Testis (tissue), 2 donors: Measurements from ENCODE around the gene PHF2.

Experiments
- POLR2A ChIP-seq: fragments of 450-650 bp; IDR thresholded peaks from one replicate; pipeline ENCODE4 v1.6.1; 2017; ENCODE audit warnings: antibody characterized with exemption, mild to moderate bottlenecking, moderate library complexity
- TF ChIP-seq, protein P1 (sequence below), 3 experiments: fragments of 450-650 bp in 2 of 3; fragments of 200-600 bp in 1 of 3; sonication (generic) in 1 of 3; IDR thresholded peaks; one replicate each; pipeline ENCODE4 v1.5.1; 2016 to 2019; ENCODE audit warnings: antibody characterized with exemption in 3 of 3, mild to moderate bottlenecking in 2 of 3, moderate library complexity in 1 of 3

DNA sequence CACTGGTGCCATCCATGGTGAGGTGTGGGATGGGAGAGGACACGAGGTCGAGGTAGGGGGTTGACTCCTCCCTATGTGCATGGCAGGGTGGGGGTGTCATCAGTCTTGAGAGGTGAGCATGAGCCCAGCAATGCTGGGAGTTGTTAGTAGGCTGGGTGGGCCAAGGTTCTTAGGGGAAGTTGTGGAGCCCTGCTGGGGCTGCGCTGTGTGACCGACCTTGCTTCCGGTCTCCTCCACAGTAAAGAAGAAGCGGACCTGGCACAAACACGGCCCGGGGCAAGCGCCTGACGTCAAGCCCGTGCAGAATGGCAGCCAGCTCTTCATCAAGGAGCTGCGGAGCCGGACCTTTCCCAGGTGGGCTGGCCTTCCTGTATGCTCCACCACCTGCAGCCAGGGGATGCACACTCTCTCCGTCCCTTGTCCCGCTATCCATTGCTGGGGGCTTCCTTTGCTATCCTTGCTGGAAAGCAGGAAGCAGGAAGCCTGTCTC is 59.8 kb downstream of the PHF2 start:
- no peak for TF ChIP-seq POLR2A
- TF ChIP-seq, protein P1, sequence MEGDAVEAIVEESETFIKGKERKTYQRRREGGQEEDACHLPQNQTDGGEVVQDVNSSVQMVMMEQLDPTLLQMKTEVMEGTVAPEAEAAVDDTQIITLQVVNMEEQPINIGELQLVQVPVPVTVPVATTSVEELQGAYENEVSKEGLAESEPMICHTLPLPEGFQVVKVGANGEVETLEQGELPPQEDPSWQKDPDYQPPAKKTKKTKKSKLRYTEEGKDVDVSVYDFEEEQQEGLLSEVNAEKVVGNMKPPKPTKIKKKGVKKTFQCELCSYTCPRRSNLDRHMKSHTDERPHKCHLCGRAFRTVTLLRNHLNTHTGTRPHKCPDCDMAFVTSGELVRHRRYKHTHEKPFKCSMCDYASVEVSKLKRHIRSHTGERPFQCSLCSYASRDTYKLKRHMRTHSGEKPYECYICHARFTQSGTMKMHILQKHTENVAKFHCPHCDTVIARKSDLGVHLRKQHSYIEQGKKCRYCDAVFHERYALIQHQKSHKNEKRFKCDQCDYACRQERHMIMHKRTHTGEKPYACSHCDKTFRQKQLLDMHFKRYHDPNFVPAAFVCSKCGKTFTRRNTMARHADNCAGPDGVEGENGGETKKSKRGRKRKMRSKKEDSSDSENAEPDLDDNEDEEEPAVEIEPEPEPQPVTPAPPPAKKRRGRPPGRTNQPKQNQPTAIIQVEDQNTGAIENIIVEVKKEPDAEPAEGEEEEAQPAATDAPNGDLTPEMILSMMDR (IDR thresholded peaks at IDR 0.05), result no peak
